ENCODE measurements around the gene WFIKKN1. TPM values are rescaled to one million over a fixed set of nuclear protein-coding genes. Genes with fewer than 3 reads are reported as not detected.
A peak's percentile ranks its signal among the peaks of the same experiment; 100 is the strongest.

Gene WFIKKN1
- total RNA-seq, 1 experiment from 2014 or later: 0.47 TPM

DNA sequence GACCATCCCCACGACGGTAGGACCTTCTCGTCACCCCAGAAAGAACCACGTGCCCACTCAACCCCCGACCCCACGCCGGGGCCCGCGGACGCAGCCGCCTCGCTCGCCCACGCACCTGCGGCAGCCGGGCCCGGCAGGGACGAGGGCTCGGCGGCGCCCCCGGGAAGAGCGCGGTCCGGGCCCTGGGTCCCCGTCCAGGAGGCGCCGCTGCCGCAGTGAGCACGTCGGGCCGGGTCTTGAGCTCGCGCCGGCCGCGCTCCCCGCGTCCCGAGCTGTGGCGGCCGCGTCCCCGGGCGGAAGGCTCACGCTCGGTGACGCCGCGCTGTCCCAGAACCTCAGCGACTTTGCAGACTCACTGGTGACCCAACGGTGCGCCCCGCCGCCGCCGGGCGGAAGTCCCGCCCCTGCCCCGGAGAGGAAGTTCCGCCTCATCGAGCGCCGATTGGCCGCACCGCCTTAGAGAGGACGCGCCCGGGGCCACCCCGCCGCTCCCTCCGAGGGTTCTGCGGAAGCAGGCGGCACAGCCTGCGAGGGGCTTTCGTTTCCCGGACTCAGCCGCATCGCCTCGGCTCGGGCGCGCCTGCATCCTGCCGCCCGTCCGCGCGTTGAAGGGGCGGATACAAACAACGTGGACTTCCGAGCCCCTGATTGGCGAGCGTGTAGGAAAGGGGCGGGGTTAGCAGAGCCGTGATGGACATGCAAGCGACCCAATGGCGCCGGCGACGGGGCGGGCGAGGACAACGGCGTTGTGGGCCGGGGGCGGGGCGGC is 41.7 kb upstream of the WFIKKN1 start (continued):
- TF ChIP-seq SIN3A (IDR thresholded peaks at IDR 0.05; ENCODE audit: low read depth) (no peak), POLR2AphosphoS5 (IDR thresholded peaks at IDR 0.05; ENCODE audit: low read depth, low read length) (peak; percentile 72), CTCF (IDR thresholded peaks at IDR 0.05 in 2 of 3, conservative IDR thresholded peaks at IDR 0.05 in 1 of 3; ENCODE audit: borderline replicate concordance in 1 of 3, insufficient read depth in 1 of 3, low read depth in 2 of 3, low read length in 2 of 3) (no peak), CEBPB (IDR thresholded peaks at IDR 0.05; ENCODE audit: low read depth) (no peak), SRF (IDR thresholded peaks at IDR 0.05; ENCODE audit: low read depth) (no peak), ZNF274 (IDR thresholded peaks at IDR 0.05; ENCODE audit: low read depth, low read length) (no peak), JUND (IDR thresholded peaks at IDR 0.05) (no peak), TCF7L2 (IDR thresholded peaks at IDR 0.05; ENCODE audit: borderline replicate concordance, extremely low read depth, insufficient read depth, insufficient read length) (no peak), FOSL1 (IDR thresholded peaks at IDR 0.05; ENCODE audit: low read depth) (no peak), EZH2 (IDR thresholded peaks at IDR 0.05) (no peak)
- TF ChIP-seq, protein P1, sequence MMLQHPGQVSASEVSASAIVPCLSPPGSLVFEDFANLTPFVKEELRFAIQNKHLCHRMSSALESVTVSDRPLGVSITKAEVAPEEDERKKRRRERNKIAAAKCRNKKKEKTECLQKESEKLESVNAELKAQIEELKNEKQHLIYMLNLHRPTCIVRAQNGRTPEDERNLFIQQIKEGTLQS (IDR thresholded peaks at IDR 0.05): no peak

- Histone ChIP-seq H3K79me2 (ENCODE audit: insufficient read depth, low read length) (peaks cover 33% of the 10 kb centered on the region; the same call in 1 of the 2 replicates), H3K9me2 (ENCODE audit: insufficient read depth) (no peaks in the 10 kb centered on the region), H3K36me3 (ENCODE audit: control insufficient read depth in 1 of 2, insufficient read depth in 2 of 2, low read length in 2 of 2) (no peaks in the 10 kb centered on the region), H3K27ac (ENCODE audit: low read depth, low read length) (peak within 1 kb of the TSS; percentile 99), H3K4me2 (ENCODE audit: low read length) (peak within 1 kb of the TSS; percentile 77), H4K20me1 (ENCODE audit: insufficient read depth) (no peaks in the 10 kb centered on the region), H2AFZ (ENCODE audit: low read depth, low read length, poor library complexity, severe bottlenecking) (no peak within 1 kb of the TSS), H3K9me3 (ENCODE audit: control insufficient read depth in 1 of 2, insufficient read depth in 1 of 2, low read depth in 1 of 2, low read length in 2 of 2) (no peaks in the 10 kb centered on the region), H3K27me3 (ENCODE audit: insufficient read depth, low read length) (no peaks in the 10 kb centered on the region), H3K4me1 (ENCODE audit: control insufficient read depth in 1 of 2, insufficient read depth in 2 of 2, low read length in 2 of 2) (peaks cover 31 to 47% of the 10 kb centered on the region in 2 experiments), H3K9ac (ENCODE audit: low read length) (peak within 1 kb of the TSS; percentile 90), H3K4me3 (replicated peaks in 1 of 2; ENCODE audit: low read depth in 1 of 2, low read length in 2 of 2) (peak within 1 kb of the TSS; percentile 66 to 69)
- CTCF ChIA-PET: no interaction called here
- ATAC-seq: peak; percentile 80
- RAD21 ChIA-PET (ENCODE audit: low non-redundant PET in 1 of 2, low total read pairs in 2 of 2, uncharacterized antibody in 2 of 2, unreplicated experiment in 2 of 2): no interaction called here
- intact Hi-C loops (cut with micrococcal nuclease): loop anchor here (5.0 kb wide), 1 partner anchor 38 kb away; no protein-coding TSS in a partner anchor
- peak; percentile 85 for DNase-seq (ENCODE audit: low read depth, low spot score)
- POLR2A ChIA-PET: no interaction called here
- peak; percentile 87 for TF ChIP-seq SP1 (IDR thresholded peaks at IDR 0.05; ENCODE audit: low read depth)
- TF ChIP-seq ZNF274 (IDR thresholded peaks at IDR 0.05; ENCODE audit: low read depth, low read length): no peak
- no peak for TF ChIP-seq SRF (IDR thresholded peaks at IDR 0.05; ENCODE audit: low read depth)
- no TSS peak for BruUV-seq (replicated peaks)
Measured at GRCh38 chr16:589658-590187, 41.1 kb upstream of the WFIKKN1 start, which contains the start of gene RAB40C. TSS of gene RAB40C (plus strand) at chr16:590066. CDS start at chr16:590292, 226 bp downstream.
